HG03135 (cell line): Measurements from ENCODE around the gene IP6K1.
A peak's percentile ranks its signal among the peaks of the same experiment; 100 is the strongest.

Experiments
- ATAC-seq: cut with Tn5 transposase; IDR thresholded peaks from one replicate; pipeline ENCODE4 v1.9.1; 2021; ENCODE audit warnings: mild to moderate bottlenecking, moderate library complexity; ENCODE audit not compliant: unreplicated experiment

Gene IP6K1

DNA sequence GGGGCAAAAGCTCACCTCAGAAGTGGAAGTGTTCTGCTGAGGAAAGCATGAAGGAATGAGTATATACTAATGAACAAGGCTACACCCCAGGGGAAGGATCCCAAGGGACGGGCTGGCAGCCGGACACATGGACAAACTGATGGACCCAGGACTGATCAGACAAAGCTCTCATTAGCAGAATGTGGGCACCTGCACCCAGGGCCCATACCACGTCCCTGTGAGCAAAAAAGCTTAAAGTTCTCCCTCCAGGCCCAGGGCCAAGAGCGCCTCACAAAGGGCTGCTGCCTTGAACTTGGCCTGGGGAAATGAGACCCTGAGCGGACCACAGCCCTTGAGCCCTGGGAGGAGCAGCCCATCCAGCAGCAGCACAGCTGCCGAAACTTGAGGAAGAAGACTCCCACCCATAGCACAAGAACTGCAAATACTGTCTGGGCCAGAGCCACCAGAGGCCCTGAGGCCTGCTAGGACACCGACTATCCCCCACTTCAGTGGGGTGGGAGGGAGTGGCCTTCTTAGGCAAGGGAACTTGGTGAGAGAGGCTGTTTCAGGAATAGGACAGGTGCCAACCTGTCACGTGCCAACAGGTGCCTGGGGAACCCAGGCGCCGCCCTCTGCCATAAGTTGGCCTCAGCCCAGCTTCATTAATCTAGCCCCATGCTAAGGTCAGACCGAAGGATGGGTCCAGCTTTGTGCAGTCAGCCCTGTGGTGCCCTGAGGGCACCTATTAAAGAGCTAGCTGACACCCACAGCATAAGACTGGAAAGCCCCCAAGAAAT lies 60.2 kb downstream of the IP6K1 start:
- ATAC-seq, result no peak

DNA sequence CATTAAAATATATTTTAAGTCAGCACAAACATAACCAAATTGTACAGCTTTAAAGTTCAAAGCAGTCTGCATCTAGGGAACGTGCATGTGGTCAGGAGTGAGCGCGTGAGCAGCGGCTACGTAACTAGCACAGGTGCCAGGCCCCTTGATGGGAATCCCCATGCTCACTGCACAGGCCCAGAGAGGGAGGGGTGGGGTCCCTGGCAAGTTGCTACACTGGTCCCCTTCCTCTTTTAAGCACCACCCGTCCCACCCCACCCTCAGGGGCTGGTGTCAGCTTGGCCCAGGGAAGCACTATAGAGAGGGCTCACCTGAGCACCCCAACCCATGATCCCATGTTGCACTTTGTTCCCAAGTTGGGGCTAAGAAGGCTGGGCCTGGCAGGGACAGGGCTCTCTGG lies 61.8 kb downstream of the IP6K1 start:
- no peak for ATAC-seq

DNA sequence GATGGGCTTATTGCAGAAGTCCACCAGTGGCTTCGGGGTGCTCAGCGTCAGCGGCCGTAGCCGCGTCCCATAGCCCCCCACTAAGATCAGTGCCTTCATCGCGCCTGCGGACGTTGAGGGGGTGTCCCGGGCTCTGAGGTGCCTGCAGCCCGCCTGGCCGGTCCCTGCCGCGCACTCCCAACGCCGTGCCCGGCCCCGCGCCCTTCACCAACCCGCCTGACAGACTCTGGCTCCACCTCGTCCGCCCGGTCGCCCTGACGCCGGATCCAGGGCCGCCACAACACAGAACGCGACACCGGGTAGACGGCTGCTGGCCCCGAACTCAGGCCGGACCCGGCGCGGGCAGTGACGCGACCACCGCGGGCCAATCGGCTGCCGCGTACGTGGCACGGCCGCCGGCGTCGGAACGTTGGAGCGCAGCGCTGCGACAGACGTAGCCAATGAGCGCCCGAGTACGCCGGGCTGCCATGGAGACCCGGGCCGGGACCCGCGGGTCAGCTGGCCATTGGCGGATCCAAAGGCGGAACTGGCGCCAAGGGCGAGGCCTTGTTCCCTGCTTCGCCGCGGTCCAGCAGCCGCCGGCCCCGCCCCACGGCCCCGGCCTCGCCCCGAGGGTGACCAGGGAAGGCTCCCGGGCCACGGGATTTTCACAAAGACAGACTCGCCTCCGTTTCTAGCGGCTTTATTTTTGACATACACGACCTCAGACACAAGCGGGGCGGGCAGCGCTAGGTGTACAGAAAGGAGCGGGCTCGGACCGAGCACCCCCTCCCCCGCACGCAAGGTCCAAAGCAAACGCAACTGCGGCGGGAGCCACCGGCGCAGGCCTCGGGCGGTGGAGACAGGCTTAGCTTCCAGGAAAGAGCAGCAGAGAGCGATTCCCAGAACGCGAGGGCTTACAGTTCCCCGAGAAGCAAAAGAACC lies 62.5 kb downstream of the IP6K1 start, which contains the start of gene GMPPB:
GMPPB (minus strand) TSS at position 324 of the 924 bp plus-strand sequence; CDS start at position 99, 225 bp downstream.
- peak; percentile 72 for ATAC-seq

DNA sequence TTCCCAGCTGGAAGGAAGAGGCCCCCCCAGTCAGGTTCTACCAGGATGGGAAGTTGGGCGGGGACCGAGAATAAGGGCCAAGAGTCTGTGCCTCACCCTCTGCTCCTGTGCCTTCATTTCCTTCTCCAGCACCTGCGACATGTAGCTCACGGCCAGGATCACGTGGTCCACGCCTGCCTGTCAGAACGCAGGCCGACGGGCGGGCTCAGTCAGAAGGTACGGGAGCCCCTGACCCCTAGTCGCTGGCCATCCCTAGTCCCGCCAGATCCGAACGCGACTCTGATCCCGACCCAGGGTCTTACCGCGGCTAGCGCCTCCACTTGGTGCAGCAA lies 63.1 kb downstream of the IP6K1 start:
- no peak for ATAC-seq

DNA sequence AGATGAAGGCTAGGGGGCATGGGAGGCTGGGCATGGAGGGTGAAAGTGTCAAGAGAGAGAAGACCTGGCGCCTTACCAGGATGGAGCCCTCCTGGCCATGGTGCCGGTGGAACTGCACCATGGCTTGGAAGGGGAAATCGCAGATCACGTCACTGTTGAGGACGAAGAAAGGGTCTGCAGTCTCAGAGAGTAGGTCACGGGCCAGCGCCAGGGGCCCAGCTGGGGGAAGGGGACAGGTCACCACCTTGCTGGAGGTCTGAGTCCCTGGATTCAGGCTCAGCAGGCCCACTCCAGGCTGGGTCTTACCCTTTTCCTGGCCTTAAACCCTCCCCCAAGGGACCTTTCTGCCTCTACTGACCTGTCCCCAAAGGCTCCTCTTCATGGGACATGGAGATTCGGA lies 63.4 kb downstream of the IP6K1 start:
- no peak for ATAC-seq

DNA sequence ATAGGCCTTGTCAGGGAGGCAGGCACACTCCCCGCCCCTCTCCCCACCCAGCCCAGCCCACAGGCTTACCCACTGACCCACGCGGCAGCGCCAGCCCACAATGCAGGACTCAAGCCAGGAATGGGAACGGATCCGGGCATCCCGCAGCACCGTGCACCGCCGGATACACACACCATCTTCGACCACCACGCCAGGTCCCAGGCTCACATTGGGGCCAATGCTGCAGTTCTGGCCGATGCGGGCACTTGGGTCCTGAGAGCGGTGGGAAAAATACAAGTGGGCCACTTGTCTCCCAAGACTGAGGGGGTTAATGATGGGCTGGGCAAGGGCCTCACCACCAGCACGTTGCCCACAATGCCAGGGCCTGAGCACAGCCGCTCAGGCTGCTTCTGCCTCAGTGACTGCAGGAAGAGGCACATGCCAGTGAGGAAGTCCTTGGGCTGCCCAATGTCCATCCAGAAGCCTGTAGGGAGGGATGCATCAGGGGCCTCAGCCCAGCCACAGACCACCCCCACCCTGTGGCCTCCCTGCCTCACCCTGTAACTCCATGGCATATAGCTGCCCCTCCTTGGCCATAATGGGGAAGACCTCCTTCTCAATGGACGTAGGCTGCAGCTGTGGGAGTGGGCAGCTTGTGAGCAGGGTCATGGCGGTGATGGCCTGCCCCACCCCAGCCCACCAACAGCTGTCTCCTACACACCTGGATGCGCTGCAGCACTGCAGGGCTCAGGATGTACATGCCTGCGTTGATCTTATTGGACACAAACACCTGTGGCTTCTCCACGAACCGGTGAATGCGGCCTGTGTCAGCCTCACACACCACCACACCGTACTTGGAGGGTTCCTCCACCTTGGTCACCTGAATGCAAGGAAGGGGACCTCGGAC lies 64.2 kb downstream of the IP6K1 start:
- no peak for ATAC-seq

DNA sequence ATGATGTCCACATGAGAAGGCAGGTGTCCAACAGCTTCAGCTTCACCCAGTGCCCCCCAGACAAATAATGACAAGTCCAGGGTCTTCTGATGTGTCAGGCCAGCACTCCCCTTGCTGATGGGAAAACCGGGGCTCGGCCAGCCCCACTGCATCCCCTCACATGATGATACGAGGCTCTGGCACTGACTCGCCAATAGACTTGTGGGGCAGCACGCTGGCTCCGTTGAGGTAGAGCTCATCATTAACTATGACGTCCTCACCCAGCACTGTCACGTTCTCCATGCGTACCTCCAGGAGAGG lies 64.8 kb downstream of the IP6K1 start:
- ATAC-seq, result no peak

DNA sequence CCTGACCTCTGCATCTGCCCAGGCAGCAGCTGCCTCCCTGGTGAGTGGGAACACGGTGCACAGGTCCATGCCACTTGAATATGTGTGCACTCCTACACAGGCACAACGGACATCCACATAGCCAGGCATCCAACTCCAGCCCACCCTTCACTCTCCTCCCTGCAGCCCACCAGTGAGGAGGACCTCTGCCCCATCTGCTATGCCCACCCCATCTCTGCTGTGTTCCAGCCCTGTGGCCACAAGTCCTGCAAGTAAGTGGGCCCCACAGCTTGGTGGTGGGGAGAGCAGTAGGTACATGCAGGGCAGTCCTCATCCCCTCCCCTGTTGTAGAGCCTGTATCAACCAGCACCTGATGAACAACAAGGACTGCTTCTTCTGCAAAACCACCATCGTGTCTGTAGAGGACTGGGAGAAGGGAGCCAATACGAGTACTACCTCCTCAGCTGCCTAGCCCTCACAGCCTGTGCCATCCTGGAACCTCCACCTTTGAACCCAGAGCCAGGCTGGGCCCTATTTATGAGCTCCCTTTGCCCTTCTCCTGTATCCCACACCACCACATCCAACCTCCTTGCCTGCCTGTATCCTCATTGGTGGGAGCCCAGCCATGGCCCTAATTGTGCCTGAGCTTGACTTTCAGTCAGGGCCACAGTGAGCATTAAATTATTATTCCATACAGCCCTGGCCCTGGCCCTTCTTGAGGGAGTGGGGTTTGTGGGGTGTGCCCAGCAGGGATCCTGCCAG lies 65.3 kb downstream of the IP6K1 start:
- ATAC-seq, result no peak

DNA sequence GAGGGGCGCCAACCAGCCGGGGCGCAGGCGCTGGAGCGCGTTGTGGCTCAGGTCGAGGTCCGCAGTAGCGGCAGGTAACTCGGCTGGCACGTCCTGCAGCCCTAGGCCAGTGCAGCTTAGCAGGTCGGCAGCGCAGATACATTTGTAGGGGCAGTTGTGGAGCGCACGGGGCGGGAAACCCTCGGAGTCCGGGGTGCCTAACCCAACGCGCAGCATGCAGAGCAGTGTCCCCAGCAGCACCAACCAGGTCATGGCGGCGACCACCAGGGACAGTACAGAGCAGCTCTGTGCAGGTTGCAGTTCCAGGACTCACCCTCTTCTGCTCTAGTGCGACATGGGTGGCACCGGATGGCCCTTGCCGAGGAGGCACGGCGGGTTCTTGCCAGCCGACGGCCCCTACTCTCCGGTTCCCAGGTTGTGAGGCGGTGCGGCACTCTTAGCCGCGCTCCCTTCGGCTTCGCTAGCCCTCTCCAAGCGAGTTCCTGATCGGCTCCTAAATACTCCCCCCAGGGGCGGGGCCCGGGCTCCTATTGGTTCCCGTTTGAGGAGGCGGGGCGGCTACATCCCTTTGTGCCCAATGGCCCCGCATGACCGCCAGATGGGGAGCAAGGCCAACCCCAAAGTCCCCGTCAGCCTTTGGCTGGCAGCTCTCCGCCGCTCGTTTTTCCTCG lies 67.0 kb downstream of the IP6K1 start, which contains the start of gene AMIGO3:
AMIGO3 (minus strand) TSS at position 471 of the 671 bp plus-strand sequence; CDS start at position 252, 219 bp downstream.
- peak; percentile 51 for ATAC-seq

DNA sequence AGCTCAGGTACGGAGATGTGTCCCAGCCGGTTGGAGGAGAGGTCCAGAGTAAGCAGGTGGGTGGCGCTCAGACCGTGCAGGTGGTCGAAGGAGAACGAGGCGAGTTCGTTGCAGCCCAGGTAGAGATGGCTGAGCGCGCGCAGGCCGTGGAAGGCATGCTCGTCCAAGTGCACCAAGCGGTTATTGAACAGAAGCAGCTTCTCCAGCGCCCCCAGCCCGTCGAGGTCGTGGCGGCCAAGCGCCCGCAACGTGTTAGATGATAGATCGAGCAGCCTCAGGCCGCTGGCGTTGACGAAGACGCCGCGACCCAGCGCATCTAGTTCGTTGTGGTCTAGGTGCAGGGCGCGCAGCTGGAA lies 67.5 kb downstream of the IP6K1 start:
- ATAC-seq, result no peak

DNA sequence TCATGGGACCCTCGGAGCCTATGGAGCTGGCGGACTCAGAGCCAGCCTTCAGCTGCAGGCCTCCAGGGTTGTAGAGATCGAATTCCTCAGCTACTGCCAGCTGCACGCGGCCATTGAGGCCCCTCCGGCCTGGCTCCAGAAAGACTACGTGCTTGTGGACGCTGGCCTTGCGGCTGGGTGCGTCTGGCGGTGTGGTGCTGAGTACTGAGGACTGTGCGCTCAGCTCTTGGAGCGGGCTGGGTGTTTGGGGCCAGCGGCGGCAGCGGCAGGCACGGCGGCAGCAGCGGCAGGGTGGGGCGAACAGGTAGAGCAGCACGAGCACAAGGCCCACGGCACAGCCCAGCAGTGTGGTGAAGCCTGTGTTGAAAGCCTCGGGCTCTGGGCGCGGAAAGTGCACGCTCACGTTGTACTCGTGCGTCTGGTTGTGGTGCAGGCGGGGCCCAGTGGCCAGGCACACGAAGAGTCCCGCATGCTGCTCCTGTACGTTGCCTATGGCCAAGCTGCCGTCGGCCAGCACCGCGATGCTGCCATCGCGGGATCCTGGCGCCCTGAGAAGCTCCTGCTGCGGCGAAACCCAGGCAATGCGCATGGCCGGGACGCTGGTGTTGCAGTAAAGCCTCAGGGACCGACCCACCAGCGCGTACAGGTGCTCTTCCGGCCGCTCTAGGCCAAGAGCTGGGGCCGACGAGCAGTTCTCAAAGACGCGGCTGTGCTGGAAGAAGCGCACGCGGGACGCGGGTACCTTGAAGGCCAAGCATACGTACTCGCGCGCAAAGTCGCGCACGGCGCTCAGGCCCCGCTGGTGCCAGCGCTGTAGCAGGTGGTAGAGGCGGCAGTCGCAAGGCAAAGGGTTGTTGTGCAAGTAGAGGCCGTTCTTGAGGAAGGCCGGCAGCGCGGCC lies 68.1 kb downstream of the IP6K1 start:
- ATAC-seq, result no peak

DNA sequence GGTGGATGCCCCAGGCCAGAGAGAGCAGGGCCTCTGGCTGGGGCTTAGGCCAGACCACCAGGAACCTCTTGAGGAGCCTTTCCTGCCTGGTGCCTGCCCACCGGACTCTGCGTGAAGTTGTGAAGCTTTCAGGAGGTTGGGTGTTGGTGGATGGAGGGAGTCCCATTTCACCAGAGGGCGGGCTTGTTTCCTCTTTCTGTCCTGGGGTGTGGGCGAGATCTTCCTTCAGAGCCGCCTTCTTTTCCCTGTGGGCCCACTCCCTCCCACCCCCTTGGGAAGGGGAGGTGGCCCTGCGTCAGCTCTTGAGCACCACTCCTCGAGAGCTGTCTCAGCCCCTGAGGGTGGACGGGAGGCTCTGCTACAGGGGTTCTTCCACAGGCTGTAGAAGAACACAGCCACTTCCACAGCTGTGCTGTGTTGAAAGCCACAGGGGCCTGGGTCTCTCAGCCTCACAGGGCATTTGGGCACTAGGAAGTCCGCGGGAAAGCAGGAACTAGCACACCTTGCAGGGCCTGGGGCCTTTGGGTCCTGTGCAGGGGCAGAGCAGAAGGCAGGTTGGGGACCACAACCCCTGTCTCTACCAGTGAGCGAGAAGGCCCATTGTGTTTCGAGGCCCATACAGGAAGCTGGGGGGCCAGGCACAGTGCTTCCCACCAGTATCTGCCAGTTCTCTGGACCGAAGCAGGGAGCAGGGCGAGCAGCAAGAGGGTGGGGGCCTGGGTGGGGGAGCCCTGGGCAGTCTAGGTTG lies 69.0 kb downstream of the IP6K1 start:
- no peak for ATAC-seq

DNA sequence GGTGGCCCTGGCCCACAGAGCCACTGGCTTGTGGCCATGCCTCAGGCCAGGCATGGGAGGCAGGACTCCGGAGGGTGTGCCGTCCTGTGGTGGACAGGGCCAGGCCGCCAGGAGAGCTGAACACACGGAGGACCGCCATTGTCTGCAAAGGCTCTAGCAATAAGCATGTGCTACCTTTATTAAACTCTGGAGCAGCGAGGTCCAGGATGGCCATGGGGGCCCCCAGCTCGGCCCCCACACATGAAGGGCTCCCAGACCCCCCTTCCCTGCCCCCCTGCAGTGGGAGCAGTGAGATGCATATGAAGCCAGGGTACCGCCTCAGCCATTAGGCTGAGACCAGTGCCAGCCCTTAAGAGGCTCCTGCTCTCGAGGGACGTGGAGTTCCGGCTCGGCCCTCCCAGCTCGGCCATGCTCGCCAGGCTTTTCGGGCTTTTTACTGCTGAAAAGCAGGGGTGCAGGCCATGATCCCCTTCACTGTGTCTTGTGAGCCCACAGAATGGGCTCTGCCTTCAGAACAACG lies 69.6 kb downstream of the IP6K1 start:
- no peak for ATAC-seq

DNA sequence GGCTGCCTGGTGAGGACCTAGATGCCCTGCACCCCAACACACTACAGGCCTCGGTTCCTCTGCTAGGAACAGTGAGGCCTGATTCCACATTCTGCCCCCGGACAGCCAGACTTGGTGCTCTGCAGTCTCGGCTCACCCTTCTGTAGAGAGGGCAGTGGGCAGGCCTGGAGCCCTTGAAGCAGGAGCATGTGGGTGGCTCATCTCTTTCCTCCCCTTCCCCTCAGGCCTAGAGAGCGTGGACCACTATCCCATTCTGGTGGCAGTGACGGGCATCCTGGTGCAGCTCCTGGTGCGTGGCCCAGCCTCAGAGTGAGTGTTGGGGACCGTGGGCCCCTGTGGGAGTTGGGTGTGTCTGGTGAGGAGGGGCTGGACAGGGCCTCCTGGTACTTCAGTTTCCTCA lies 70.2 kb downstream of the IP6K1 start:
- no peak for ATAC-seq

DNA sequence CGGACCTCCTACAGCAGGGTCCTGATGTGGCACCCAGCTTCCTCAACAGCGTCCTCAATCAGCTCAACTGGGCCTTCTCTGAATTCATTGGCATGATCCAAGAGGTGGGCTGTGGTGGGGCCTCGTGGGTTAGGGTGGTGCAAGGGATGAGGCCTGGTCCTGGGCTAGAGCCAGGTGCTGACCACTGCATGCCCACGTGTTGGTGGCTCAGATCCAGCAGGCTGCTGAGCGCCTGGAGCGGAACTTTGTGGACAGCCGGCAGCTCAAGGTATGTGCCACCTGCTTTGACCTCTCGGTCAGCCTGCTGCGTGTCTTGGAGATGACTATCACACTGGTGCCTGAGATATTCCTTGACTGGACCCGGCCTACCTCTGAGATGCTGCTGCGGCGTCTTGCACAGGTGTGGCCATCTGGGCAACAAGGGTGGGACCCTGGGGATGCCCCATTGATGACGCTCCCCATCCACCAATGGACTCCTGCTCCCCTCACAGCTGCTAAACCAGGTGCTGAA lies 70.7 kb downstream of the IP6K1 start:
- ATAC-seq, result no peak

DNA sequence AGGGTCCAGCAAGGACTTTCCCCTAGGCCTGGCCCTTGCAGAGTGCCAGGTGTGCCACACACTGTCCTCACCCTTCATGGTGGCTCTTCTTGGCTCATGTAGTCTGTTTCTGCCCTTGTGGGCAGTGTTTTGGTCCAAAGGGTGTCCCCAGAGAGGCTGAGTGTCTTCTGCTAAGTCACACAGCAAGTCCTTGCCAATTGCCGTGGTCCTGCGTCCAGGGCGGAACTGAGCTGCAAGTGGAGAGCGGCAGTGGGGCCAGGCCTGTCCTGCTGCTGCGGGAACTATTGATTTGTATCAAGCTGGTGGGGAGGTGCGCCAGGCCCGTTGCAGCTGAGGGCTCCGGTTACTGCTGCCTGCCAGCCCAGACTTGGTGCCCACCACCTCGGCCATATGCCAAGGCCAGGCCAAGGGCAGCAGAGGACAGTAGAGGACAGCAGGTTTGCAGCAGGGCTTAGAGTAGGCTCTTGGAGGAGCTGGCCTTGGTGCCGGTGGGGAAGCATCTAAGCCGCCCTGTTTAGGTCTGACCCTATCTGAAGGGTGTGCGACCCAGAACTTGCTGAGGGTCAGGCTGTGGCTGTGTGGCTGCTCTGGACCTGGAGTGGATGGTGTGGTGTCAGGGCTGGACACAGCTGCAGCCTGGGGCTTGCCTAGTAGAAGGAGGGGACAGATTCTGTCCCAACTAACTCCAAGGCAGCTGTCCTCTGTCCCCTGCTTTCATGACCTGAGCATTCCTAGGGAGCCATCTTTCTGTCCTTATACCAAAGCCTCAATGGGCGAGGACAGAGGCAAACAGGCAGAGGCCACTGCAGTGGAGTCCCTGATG lies 71.4 kb downstream of the IP6K1 start:
- ATAC-seq, result no peak
